Measurements from ENCODE around the gene CYP2D6.
A peak's percentile ranks its signal among the peaks of the same experiment; 100 is the strongest.
"Not testable (repeated sequence)": the region's sequence is repeated elsewhere in the genome, so short reads cannot be mapped to it uniquely, and the experiment has no call there.

The CYP2D6 gene

DNA sequence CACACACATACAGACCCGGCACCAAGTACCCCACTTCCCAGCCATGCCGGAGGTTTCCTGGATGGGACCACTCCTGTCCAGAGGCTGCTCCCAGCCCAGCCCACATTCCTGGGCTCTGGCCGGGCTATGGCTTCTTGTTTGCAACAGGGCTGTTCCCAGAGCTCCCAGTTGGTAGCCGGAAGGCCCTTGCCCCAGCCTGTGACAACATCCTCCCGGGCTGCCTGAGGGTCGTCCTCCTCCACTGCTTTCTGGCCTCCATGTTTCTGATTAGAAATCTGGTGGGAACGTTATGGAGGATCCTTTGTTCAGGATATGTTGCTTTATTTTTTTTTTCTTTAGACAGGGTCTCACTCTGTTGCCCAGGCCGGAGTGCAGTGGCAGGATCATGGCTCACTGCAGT lies 952 bp upstream of the CYP2D6 start:
- DNase-seq: no peak

DNA sequence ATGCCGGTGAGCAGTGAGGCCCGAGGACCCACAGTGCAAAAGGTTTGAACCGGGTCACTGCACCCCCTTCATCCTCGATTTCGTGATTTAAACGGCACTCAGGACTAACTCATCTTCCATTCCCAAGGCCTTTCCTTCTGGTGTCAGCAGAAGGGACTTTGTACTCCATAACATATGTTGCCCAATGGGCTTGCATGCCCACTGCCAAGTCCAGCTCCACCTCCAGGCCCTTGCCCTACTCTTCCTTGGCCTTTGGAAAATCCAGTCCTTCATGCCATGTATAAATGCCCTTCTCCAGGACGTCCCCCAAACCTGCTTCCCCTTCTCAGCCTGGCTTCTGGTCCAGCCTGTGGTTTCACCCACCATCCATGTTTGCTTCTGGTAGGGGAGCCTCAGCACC lies 428 bp downstream of the CYP2D6 start:
- not testable (repeated sequence) for DNase-seq

DNA sequence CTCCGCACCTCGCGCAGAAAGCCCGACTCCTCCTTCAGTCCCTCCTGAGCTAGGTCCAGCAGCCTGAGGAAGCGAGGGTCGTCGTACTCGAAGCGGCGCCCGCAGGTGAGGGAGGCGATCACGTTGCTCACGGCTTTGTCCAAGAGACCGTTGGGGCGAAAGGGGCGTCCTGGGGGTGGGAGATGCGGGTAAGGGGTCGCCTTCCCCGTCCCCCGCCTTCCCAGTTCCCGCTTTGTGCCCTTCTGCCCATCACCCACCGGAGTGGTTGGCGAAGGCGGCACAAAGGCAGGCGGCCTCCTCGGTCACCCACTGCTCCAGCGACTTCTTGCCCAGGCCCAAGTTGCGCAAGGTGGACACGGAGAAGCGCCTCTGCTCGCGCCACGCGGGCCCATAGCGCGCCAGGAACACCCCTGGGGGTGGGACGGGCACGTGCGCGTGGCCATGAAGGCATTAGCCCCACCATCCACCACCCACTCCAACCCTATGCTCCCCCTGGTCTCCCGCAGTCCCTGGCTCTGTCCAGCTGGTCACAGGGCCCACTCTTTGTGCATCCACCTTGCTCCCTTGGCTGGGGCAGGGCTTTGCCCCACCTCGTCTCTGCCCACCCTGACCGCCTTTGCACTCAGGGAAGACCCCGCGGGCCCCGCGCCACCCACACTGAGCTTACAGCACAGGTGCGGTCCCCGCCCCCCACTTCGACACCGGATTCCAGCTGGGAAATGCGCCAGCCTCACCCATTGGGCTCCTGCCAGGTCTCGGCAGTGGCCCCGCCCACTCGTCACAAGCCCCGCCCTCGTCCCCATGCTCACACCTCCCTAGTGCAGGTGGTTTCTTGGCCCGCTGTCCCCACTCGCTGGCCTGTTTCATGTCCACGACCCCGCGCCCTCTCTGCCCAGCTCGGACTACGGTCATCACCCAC lies 1.6 kb downstream of the CYP2D6 start:
- DNase-seq: not testable (repeated sequence)

DNA sequence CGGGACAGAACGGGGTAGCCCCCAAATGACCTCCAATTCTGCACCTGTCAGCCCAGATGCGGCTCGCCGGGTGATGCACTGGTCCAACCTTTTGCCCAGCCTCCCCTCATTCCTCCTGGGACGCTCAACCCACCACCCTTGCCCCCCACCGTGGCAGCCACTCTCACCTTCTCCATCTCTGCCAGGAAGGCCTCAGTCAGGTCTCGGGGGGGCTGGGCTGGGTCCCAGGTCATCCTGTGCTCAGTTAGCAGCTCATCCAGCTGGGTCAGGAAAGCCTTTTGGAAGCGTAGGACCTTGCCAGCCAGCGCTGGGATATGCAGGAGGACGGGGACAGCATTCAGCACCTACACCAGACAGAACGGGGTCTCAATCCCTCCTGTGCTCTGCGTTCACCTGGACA lies 2.6 kb downstream of the CYP2D6 start:
- not testable (repeated sequence) for DNase-seq

DNA sequence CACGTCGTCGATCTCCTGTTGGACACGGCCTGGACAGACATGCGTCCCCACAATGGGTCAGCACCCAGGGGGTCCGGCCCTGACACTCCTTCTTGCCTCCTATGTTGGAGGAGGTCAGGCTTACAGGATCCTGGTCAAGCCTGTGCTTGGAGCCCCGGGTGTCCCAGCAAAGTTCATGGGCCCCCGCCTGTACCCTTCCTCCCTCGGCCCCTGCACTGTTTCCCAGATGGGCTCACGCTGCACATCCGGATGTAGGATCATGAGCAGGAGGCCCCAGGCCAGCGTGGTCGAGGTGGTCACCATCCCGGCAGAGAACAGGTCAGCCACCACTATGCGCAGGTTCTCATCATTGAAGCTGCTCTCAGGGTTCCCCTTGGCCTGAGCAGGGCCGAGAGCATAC lies 3.0 kb downstream of the CYP2D6 start:
- DNase-seq: no peak

DNA sequence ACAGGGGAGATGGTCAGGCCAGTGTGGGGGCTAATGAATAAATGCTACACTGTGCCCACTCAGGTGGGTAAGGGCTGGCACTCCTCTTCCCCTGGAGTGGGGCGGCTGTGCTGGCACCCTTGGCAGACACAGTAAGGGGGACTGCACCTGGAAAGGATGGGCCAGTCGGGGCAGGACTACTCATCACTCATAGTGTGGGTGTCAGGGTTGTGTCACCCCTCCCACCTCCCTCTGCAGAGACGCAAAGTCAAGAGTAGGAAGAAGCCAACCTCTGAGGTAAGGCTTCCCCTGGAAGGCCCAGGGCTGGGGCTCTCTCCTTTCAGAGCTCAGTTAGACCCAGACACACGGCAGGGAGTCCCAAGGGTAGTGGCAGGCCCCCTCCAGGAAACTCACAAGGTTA lies 7.1 kb downstream of the CYP2D6 start:
- not testable (repeated sequence) for DNase-seq

DNA sequence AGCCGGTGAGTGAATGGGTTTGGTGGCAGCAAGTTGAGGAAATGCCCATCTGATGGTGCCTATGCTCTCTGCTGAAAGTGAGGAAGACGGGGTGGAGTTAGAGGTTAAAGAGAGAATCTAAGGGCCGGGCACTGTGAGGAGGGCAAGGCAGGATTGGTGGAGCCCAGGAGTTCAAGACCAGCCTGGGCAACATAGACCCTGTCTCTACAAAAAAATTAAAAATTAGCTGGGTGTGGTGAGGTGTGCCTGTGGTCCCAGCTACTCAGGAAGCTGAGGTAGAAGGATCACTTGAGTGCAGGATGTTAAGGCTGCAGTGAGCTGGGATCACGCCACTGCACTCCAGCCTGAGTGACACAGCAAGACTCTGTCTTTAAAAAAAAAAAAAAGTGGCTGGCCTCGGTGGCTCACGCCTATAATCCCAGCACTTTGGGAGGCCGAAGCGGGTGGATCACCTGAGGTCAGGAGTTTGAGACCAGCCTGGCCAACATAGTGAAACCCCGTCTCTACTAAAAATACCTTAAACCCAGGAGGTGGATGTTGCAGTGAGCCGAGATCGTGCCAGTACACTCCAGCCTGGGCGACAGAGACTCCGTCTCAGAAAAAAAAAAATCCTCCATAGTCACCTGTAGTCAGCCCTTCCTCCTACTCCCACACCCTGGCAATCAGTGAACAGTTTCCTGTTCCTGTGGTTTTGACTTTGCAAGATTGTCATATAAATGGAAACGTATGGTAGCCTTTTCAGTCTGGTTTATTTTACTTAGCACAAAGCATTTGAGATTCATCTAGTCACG lies 10.2 kb downstream of the CYP2D6 start:
- not testable (repeated sequence) for DNase-seq

DNA sequence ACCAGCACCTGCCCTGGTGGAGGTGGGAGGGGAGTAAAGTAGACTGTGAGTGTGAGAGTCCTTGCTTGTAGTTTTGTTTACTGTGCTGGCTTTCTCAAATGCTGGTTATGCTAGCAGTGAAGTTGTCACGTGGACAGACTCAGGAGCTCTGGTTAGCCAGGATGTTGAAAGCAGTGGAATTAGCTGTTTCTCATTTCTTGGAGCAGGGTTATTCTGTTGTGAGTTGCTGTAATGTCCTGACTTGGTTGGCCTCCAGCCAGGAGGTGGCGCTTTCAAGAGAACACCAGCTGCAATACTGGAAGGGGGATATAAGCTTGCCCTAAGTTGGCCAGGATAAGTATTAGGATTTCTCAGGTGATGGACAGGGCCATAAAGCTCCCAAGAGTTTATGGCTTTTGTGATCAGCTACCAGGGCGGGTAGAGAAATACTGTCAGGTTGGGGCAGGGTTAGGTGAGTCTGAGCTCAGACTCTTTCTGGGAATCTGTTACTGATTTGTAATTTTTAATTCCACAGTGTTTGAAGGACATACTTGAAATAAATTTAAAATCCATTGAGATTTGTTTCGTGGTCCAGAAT lies 13.7 kb downstream of the CYP2D6 start:
- no peak for DNase-seq

DNA sequence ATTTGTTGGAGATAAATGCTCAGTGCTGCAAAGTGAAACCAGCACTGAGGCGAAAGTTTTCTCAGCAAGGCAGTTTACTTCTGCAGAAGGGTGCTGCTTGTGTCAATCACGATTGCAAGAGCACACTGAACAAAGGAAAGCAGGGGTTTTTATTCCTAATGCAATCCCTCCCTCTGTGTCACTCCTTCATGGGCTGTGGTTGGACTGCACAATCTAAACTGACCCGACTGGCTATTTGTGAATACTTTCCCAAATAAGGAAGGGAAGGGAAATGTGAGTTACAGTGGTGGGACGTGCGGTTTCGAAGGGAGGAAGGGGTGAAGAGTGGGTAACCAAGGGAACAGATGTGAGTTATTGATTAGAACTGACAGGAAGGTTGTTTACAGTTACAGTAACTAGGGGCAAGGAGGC lies 15.2 kb downstream of the CYP2D6 start:
- not testable (repeated sequence) for DNase-seq

DNA sequence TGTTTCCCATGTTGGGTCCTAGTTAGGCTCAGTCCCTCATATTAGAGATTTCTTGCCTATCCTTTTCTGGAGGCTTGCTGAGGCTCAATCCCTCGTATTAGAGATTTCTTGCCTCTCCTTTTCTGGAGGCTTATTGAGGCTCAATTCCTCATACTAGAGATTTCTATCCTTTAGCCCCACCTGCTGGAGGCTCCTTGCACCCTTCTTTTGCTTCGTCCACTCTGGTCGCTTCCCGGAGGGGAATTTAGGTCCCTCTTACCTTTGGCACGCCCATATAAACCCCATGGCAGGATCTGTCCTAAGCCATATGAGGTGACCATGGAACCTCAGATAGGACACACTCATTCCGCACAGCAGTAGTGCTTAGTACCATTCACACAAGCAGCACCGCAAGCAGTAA lies 15.9 kb downstream of the CYP2D6 start:
- DNase-seq: no peak

DNA sequence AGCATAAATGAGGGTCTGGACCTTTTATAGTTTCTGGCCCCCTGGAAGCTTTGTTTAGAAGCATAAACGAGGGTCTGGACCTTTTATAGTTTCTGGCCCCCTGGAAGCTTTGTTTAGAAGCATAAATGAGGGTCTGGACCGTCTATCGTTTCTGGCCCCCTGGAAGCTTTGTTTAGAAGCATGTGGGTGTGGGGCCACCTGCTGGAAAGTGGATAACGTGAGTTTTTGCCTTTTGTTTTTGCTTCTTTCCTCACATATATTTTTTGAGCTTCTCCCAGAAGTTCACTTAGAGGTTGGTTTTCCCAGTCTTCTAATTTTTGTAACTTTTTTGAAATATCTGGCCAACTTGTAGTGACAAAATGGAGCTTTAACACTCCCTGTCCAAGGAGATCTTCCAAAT lies 17.8 kb downstream of the CYP2D6 start:
- not testable (repeated sequence) for DNase-seq

DNA sequence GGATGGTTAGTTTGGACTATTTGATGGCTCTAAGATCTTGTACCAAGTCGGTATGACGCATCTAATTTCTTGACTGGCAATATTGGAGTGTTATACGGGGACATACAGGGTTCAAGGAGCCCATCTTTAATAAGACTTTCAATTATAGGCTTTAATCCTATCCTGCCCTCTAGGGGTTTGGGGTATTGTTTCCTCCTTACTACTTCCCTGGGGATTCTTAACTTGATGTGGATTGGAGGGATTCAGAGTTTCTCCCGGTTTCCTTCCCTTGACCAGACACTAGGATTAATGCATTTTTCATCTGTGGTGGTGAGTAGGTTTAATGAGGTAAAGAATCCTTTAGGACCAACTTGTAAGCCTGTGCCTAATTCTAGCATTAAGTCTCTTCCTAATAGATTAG lies 18.8 kb downstream of the CYP2D6 start:
- DNase-seq: no peak

DNA sequence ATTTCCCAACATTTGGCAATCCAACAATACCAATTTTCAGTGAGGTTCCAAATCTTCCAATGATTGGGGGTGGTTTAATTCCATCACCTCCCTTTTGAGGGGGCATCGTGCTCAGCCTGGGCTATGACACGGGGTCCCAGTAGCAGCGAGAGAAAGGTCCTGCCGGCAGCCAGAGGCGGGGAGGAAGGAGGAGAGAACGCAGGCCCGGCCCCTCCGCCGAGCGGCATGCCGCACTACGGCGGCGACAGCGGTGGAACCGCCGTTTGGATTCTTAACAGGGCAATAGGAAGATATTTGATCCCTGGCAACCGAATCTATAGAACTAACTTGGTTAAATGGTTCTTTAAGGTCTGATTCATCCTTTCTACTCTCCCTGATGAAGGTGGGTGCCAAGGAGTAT lies 21.8 kb downstream of the CYP2D6 start:
- DNase-seq: no peak

DNA sequence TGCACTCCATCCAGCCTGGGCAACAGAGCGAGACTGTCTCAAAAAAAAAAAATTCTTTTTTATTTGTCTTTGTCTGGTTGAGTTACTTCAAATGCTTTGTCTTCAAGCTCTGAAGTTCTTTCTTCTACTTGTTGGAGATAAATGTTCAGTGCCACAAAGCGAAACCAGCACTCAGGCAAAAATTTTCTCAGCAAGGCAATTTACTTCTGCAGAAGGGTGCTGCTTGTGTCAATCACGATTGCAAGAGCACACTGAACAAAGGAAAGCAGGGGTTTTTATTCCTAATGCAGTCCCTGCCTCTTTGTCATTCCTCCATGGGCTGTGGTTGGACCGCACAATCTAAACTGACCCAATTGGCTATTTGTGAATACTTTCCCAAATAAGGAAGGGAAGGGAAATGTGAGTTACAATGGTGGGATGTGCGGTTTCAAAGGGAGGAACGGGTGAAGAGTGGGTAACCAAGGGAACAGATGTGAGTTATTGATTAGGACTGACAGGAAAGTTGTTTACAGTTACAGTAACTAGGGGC lies 26.2 kb downstream of the CYP2D6 start:
- DNase-seq: not testable (repeated sequence)

DNA sequence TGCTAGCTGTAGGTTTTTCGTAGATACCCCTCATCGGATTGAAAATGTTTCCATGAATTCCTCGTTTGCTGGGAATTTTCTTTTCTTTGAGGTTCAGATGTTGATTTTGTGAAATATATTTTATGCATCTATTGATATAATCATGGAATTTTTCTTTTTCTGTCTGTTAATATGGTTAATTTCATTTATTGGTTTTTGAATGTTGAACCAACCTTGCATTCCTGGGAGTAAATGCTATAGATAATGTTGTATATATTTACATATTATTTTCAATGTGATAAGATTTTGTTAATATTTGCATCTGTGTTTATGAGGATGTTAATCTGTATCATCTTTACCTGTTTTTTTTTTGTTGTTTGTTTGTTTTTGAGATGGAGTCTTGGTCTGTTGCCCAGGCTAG lies 29.4 kb downstream of the CYP2D6 start:
- no peak for DNase-seq

DNA sequence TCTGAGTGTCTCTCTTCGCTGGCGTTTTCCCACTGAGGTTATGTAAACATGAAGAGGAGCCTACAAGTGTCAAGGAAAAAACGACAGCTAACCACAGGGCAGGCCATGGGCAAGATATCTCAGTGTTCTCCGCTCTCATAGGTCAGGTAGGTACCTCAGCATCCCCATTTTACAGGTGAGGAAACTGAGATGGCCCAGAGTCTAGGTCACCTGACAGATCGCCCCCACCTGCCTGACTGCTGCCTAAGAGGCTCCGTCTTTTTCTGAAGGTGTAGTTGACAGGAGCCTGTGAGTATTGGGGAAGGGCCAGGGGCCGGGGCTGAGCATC lies 39.2 kb downstream of the CYP2D6 start:
- peak; percentile 0 for DNase-seq

DNA sequence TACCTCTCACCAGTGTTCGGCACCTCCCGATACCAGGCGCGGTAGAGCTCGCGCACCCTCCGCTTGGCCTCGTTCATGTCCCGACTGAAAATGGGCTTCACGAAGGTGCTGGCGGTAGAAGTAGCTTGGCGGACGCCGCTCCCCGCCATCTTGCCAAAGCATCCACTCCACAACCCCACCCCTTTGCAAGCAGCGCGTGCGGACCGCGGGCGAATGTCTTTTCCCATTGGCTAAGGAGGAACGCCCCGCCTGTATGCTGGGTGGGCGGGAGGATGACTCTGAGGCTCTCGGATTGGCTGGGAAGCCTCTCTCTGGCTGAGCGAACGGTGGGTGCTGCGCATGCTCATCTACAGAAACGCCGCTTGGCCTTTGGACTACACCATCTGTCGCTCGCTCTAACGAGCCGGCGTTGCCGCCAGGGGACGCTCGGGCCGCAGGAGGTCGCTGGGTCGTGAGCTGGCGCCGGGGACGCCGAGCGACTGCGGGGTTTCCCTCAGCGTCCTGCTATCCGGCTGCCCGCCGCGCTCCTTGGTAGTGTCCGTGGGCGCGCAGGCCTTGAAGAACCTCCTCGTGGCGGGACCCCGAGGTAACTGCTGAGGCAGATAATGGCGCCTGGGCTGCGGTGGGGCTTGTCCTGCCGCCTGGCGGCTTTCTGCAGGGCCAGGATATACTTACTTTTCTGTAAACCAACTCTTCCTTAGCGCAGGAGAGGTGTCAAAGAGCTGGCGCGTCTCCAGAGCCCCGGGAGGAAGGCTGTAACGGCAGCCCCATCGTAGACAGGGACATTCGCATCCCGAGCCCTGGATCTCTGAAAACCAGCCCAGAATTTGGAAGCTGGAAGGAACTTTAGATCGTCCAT lies 39.8 kb downstream of the CYP2D6 start, which contains the start of gene NDUFA6:
TSS of gene NDUFA6 (minus strand) at position 177 of the 859 bp plus-strand sequence. CDS start at position 149, 28 bp downstream.
- peak; percentile 98 for DNase-seq

DNA sequence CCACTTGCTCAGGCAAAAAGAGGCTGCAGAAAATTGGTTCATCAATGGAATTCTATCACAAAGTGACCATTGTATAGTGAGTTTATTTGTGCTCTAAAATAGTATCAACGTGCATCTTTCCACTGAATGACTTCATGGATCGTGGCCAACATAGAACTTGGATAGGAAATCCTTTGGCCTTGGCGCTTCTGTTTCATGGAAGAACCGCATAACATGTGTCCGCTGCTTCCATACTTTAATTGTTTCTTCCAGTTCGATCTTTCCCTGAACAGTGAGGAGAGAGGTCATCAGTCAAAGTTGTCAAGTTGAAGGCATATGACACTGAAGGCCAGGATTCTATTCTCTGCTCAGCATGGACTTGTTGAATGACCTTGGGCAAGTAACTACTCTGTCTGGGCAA lies 44.6 kb downstream of the CYP2D6 start:
- DNase-seq: no peak

DNA sequence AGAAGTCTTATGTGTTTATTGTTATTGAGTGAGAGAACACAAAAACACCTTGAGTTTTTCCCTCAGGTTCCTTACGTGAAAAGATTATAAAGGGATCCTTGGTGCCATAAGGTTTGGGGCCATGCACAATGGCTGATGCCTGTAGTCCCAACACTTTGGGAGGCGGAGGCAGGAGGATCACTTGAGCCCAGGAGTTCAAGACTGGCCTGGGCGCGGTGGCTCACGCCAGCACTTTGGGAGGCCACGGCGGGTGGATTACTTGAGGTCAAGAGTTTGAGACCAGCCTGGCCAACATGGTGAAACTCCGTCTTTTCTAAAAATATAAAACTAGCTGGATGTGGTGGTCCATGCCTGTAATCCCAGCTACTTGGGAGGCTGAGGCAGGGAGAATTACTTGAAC lies 45.7 kb downstream of the CYP2D6 start:
- no peak for DNase-seq

DNA sequence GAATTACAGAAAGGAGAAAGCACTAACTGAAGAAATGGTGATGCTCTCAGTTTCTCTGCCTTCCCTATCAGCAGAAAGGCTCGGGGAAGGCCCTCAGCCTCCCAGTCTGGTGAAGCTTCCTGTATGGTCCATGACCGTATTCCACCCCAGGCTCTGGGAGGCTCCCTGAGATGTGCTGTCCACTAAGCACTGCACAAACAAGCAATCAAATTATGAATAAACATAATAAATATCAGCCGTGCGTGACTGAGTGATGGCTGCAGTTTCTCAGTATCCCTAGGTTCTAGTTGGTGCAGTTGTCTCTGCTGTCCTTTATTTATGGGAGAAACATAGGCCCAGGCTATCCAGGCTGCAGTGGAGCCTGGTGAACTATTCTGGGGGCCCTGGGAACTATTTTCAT lies 47.5 kb downstream of the CYP2D6 start:
- no peak for DNase-seq

DNA sequence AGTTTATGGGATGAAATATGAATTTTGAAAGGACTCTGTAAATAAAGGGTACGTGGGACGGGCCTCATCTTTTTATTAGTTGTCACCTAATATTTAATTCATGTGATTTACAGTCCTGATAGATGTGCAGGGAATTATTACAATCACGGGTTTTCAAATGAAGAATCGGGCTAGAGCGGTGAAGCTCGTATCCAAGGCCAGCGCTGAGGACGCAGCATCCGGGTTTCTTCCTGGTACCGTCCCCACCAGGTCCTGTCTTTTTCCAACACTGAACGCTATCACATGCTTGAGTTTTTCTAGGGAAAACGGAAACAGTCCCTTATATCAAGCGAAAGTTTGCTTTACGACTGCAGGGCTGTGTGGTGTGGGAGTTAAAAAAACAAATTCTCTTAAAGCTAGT lies 50.3 kb downstream of the CYP2D6 start:
- DNase-seq: no peak
